Right forelimb (tissue), 1 donor: ENCODE measurements around the gene PRR20D.
"Not testable (repeated sequence)": the region's sequence is repeated elsewhere in the genome, so short reads cannot be mapped to it uniquely, and the experiment has no call there.

ENCODE experiments used
- DNase-seq: peaks from one replicate; pipeline ENCODE4 v3.0.0-alpha.2; 2018

Gene PRR20D

GRCh38 chr13:57160332-57160731, at the start of gene PRR20D:
Gene PRR20D, plus strand, starts transcription at chr13:57160632. Its CDS starts 387 bp downstream, at chr13:57161019.
- DNase-seq: not testable (repeated sequence)

- no peak for DNase-seq
Measured at GRCh38 chr13:57114945-57115344, 45.5 kb upstream of the PRR20D start.

GRCh38 chr13:57123681-57124080, 36.8 kb upstream of the PRR20D start:
- DNase-seq: peak; percentile 75

- no peak for DNase-seq
Measured at GRCh38 chr13:57128909-57129308, 31.5 kb upstream of the PRR20D start.

- no peak for DNase-seq
Measured at GRCh38 chr13:57136093-57136492, 24.3 kb upstream of the PRR20D start.

GRCh38 chr13:57137585-57137984, 22.8 kb upstream of the PRR20D start:
- DNase-seq: no peak

GRCh38 chr13:57138988-57139387, 21.4 kb upstream of the PRR20D start:
- DNase-seq: no peak

GRCh38 chr13:57139781-57140180, 20.7 kb upstream of the PRR20D start:
- not testable (repeated sequence) for DNase-seq

GRCh38 chr13:57140235-57140968, 20.0 kb upstream of the PRR20D start, which contains the start of gene PRR20A:
Gene PRR20A, plus strand, starts transcription at chr13:57140918. Its CDS starts 387 bp downstream, at chr13:57141305.
- not testable (repeated sequence) for DNase-seq

GRCh38 chr13:57147188-57147587, 13.2 kb upstream of the PRR20D start, which contains the start of gene PRR20B:
Gene PRR20B, plus strand, starts transcription at chr13:57147488. Its CDS starts 387 bp downstream, at chr13:57147875.
- DNase-seq: not testable (repeated sequence)

GRCh38 chr13:57148106-57148505, 12.3 kb upstream of the PRR20D start:
- DNase-seq: not testable (repeated sequence)

- DNase-seq: not testable (repeated sequence)
Measured at GRCh38 chr13:57153761-57154160, 6.7 kb upstream of the PRR20D start, which contains the start of gene PRR20C. Gene PRR20C, plus strand, starts transcription at chr13:57154061. Its CDS starts 387 bp downstream, at chr13:57154448.

- DNase-seq: not testable (repeated sequence)
Measured at GRCh38 chr13:57166897-57167296, 6.5 kb downstream of the PRR20D start, which contains the start of gene PRR20E. Gene PRR20E, plus strand, starts transcription at chr13:57167197. Its CDS starts 387 bp downstream, at chr13:57167584.

GRCh38 chr13:57191667-57192066, 31.2 kb downstream of the PRR20D start:
- no peak for DNase-seq

GRCh38 chr13:57212989-57213388, 52.6 kb downstream of the PRR20D start:
- DNase-seq: no peak
